Breast epithelium (tissue), 3 donors: Measurements from ENCODE around the gene FBXO40.
"Not testable (repeated sequence)": the region's sequence is repeated elsewhere in the genome, so short reads cannot be mapped to it uniquely, and the experiment has no call there.

Experiments used
- CTCF ChIP-seq, 3 donors: fragments of 450-650 bp; IDR thresholded peaks; one replicate each; pipeline ENCODE4 v1.5.1; 2016 to 2017; ENCODE audit warnings: antibody characterized with exemption in 3 of 3, mild to moderate bottlenecking in 3 of 3, moderate library complexity in 3 of 3
- POLR2A ChIP-seq: fragments of 450-650 bp; IDR thresholded peaks from one replicate; pipeline ENCODE4 v1.6.1; 2016; ENCODE audit warnings: antibody characterized with exemption, mild to moderate bottlenecking, moderate library complexity
- POLR2AphosphoS5 ChIP-seq, 3 donors: sonication (generic); formaldehyde crosslinking; IDR thresholded peaks; one replicate each; pipeline ENCODE4 v1.6.1; 2017; ENCODE audit warnings: antibody characterized with exemption in 3 of 3

- TF ChIP-seq CTCF (IDR thresholded peaks at IDR 0.05); POLR2A; POLR2AphosphoS5 (IDR thresholded peaks at IDR 0.05): not testable (repeated sequence)
Observed at GRCh38 chr3:121593806-121594205, 627 bp downstream of the FBXO40 start.
